GM19043 (cell line): Measurements from ENCODE around the gene SLC41A3.
"Not testable (repeated sequence)": the region's sequence is repeated elsewhere in the genome, so short reads cannot be mapped to it uniquely, and the experiment has no call there.

Experiments used
- ATAC-seq: cut with Tn5 transposase; IDR thresholded peaks from one replicate; pipeline ENCODE4 v1.9.1; 2021; ENCODE audit warnings: low read depth; ENCODE audit not compliant: unreplicated experiment

SLC41A3 gene

GRCh38 chr3:126107203-126107939 lies 23.4 kb upstream of the SLC41A3 start:
- ATAC-seq: no peak

DNA sequence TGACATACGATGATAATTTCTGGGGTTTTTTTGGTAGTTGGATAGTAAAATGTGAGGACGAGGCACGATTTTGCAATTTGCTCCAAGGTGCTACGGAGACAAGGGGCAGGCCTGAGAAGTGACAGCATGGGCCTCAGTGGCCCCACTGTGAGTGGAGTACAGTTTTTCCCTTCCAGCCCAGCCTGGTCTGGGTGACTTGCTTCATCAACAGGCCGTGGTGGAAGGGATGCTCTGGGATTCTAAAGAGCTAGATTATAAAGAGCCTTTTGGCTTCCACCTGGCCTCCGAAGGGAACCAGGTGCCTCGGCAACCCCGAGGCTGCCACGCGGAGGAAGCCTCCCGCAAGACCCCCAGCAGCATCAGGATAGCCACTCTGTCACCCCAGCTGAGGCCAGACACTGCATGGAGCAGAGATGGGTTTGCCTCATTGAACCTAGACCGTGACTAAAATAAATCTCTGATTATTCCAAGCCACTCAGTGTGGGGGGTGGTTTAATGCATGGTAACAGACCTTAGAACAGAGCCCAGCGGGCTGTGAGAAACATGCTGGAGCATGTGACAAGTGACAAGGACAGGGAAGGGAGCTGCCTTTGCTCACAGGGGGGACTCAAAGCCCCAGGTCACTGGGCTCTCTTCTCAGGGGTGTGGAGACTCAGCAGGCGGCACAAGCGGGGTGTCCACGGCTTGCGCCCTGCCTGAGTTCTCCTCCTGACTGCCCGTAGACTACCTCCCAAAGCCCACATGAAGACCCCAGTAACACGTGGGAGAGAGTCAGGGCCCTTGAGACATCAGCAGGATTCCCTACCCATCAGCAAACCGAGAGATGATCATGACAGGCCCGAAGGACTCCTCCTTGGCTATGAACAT lies 22.6 kb upstream of the SLC41A3 start:
- ATAC-seq: no peak

- ATAC-seq: no peak
These were observed 21.8 kb upstream of the SLC41A3 start for GRCh38 chr3:126105691-126106187.

GRCh38 chr3:126104742-126105605 lies 21.1 kb upstream of the SLC41A3 start:
- ATAC-seq: no peak

DNA sequence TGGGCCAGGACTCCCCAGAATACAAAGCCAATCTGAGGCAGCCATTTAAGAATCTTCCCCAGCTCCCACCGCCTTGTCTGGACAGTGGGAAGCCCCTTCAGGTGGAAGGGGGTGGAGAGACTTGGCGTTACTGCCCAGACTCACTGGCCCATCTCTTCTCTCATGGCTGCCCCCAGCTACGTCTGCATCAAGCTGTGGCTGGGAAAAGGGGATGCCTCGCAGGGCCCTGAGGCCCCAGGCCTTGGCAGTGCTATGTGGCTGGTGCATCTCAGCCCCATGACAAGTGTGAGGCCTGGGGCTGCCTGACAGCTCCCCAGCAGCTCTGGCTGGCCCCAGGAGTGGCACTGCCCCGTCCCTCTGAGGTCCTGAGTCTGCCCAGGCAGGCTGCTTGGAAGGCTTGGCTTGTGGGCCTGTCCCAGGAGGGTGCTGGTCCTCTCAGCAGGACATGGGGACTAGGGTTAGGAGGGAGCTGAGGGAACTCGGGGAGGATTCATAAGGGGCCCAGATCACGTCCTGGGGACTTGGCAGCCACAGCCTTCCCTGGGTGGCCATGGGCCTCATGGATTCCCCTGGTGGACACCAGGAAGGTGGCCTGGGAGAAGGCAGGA lies 20.2 kb upstream of the SLC41A3 start:
- no peak for ATAC-seq

- no peak for ATAC-seq
These were observed 19.4 kb upstream of the SLC41A3 start for GRCh38 chr3:126103121-126104027.

- ATAC-seq: no peak
These were observed 18.6 kb upstream of the SLC41A3 start for GRCh38 chr3:126102530-126102951.

DNA sequence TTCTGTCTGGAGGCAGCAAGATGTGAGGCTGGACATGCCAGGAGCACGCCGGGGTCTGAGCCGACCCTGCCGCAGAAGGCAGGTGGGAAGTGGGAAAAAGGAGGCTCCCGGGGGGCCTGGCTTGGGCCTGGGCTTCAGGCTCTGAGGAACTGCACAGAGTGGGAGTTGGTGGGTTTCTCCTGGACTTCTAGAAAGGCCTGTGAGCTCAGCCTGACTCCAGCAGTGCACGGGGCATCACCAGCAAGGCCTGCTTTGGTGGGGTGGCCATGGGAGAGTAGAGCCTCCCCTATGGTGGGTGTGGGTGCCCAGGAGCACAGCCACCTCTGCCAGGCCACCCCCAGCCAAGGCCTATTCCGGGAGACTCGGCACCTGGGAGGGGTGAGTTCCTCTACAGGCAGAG lies 18.1 kb upstream of the SLC41A3 start:
- ATAC-seq: no peak

GRCh38 chr3:126101521-126101982 lies 17.6 kb upstream of the SLC41A3 start:
- ATAC-seq: no peak

DNA sequence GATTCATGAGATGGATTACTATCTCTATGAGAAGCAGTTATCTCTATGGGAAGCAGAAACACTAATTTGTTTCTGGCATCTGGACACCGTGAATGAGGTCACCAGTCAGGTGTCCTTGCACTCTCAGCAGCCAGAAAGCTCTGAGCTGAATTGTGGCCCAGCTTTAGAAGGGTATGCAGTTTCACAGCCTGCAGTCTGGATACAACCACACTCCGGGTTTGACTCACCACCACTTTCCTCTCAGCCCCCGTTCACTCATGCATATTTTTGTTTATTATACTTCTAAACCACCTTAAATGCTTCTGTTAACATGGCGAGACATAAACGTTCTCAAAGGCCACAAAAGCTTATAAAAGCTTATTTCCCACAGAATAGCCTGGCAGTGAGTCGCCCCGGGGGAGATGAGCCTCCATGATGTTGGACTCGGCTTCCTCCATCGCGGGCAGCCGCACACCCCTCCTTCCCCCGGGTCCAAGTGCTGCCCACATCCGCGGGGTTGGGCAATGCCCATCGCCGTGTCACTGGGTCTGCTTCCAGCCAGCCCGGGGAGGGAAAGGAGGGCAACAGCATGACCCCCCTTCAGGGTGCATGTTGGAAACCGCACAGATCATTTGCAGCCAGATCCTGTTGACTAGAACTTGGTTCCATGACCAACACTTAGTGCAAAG lies 16.8 kb upstream of the SLC41A3 start:
- ATAC-seq: no peak

DNA sequence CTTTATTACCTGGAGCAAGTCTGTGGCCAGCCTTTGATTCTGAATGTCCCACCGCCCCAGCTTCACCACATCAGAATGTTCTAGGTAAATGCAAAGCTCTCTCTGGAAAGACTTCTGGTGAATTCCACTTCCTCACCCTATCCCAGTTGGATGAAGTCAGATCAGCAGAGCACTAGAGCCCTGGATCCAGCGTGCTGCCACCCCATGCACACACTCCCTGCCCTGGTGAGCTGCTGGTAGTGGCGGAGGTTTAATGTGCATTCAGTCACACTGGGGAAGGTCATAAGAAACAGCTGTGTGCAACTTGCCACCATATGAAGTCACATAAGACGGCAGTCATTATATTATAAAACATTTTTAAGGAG lies 16.3 kb upstream of the SLC41A3 start:
- no peak for ATAC-seq

- no peak for ATAC-seq
These were observed 14.5 kb upstream of the SLC41A3 start for GRCh38 chr3:126098391-126098858.

- no peak for ATAC-seq
These were observed 13.9 kb upstream of the SLC41A3 start for GRCh38 chr3:126097801-126098200.

GRCh38 chr3:126096274-126096673 lies 12.3 kb upstream of the SLC41A3 start:
- ATAC-seq: not testable (repeated sequence)

GRCh38 chr3:126092128-126092527 lies 8.2 kb upstream of the SLC41A3 start:
- not testable (repeated sequence) for ATAC-seq

DNA sequence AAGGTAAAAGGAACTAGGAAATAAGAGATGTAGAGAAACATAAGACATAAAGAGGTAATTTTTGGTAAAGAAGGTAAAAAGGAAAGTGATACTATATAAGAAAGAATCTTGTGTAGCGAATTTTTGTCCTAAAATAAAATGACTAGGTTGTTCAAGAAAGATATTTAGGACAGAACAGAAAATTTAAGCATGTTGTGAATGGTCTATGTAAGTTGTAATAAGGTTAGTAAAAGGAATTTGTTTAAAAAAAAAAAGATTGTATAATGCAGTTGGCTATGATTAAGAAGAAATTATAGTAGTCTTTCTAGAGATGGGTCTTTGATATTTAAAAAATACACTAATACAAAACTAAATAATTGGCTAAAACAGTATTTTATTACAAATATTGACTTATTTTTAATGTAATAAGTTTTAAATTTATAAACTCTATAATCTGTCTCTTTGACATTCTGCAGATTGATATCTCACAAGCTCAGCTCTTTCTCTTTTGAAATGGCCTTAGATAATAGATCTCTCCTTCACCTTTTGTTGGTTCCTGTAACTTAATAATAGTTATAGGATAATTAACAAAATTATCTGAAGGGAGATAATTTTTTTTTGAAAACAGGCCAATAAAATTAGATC lies 3.7 kb upstream of the SLC41A3 start:
- no peak for ATAC-seq

- ATAC-seq: no peak
These were observed 1.9 kb upstream of the SLC41A3 start for GRCh38 chr3:126085841-126086240.

GRCh38 chr3:126085276-126085675 lies 1.4 kb upstream of the SLC41A3 start:
- ATAC-seq: no peak
